Retina (tissue), 1 donor: Measurements from ENCODE around the gene ZWILCH.
"Not testable (repeated sequence)": the region's sequence is repeated elsewhere in the genome, so short reads cannot be mapped to it uniquely, and the experiment has no call there.

Experiments used
- DNase-seq: peaks from one replicate; pipeline ENCODE4 v3.0.0-alpha.2; 2016

ZWILCH gene

GRCh38 chr15:66489179-66489791 is 15.8 kb upstream of the ZWILCH start:
- no peak for DNase-seq

- no peak for DNase-seq
Observed at GRCh38 chr15:66491846-66492245, 13.3 kb upstream of the ZWILCH start.

DNA sequence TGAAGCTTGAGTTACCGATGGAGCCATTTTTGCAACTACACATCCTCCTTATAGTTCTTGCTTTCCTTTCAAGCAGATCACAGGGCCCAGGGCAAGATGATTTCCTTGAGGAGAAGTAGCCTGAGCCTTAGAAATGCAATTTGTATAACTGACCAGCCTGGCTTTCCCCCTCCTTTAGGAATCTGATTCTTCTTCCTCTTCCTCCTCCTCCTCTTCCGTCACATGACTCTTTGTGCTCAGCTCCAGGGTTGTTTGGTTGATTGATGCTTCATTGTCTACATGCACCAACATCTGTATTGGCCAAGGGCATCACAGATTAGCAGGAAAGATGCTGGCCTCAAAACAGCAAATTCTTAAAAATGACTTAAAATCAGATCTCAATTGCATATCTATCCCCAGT is 10.9 kb upstream of the ZWILCH start:
- DNase-seq = no peak

- no peak for DNase-seq
Observed at GRCh38 chr15:66496951-66497501, 8.1 kb upstream of the ZWILCH start.

GRCh38 chr15:66497502-66498455 is 7.3 kb upstream of the ZWILCH start, which contains the start of gene SNAPC5:
Gene SNAPC5, minus strand, starts transcription at chr15:66497762. Its CDS starts 31 bp downstream, at chr15:66497731.
- DNase-seq = peak; percentile 97

GRCh38 chr15:66498501-66499386 is 6.4 kb upstream of the ZWILCH start:
- no peak for DNase-seq

GRCh38 chr15:66500346-66500745 is 4.8 kb upstream of the ZWILCH start:
- not testable (repeated sequence) for DNase-seq

DNA sequence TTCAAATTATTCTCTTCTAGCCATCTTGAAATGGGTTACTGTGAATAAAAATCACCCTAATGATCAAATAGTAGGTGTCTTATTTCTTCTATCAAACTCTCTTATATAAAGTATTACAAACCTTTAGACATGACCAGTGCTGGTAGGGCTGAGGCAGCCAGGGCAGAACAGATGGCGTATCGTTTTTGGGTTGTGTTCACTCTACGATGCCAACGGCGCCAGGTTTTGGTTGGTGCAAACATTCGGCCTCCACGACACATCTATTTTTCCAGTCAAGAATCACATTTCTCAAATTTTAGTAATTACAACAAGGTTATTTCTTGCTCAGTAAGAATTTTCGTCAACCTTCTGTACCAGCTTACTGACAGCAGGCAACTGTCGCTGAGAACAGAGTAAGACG is 2.6 kb upstream of the ZWILCH start:
- no peak for DNase-seq

GRCh38 chr15:66503041-66503648 is 2.0 kb upstream of the ZWILCH start:
- not testable (repeated sequence) for DNase-seq

DNA sequence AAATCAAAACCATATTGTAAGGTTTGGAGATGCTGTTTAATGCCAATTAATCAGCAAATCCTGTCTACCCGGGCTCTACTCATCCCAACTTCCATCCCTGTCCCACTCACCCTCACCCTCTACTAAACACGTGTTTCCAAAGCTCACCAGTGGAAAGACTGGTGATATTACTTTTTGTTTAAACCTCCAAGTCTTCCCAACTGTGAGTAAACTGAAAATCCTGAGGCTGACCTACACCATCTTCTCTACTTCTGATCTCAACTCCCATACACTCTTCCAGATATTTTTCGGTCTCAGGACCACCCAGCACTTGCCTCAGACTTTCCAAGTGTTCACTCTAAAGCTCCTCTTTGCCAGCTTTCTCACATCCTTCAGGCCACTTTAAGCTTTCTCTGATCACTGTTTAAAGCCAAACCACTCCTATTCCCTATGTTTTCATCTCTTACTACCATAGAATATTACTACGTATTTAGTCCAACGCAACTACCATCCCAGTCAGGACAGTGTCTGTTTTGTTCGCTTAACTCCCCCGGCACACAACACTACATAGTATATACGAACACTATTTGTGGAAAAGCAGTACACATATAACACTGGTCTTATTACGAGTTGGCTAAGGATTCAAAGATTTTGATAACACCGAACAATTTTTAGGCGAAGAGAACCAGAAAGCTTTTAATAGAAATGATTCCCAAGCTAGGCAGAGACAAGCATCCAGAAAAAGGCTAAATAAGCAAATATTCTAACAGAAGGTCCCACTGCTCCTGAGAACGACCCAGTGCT is 1.2 kb upstream of the ZWILCH start:
- no peak for DNase-seq

GRCh38 chr15:66505430-66505811 is 295 bp downstream of the ZWILCH start:
- no peak for DNase-seq

DNA sequence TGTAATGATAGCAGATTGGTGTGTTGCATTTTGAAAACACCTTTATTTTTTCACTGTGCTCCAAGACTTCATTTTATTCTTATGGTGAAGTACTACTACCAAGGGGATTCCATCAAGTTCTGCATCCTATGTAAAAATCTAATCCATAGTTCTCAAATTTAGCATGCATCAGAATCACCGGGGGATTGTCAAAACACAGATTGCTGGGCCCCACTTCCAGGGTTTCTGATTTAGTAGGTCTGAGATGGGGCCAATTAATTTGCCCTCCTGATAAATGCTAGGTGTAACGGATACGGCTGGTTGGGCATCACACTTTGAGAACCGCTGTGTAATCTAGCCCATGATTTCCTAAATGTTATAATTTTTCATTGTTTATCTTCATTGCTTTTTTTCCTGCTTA is 692 bp downstream of the ZWILCH start:
- no peak for DNase-seq

DNA sequence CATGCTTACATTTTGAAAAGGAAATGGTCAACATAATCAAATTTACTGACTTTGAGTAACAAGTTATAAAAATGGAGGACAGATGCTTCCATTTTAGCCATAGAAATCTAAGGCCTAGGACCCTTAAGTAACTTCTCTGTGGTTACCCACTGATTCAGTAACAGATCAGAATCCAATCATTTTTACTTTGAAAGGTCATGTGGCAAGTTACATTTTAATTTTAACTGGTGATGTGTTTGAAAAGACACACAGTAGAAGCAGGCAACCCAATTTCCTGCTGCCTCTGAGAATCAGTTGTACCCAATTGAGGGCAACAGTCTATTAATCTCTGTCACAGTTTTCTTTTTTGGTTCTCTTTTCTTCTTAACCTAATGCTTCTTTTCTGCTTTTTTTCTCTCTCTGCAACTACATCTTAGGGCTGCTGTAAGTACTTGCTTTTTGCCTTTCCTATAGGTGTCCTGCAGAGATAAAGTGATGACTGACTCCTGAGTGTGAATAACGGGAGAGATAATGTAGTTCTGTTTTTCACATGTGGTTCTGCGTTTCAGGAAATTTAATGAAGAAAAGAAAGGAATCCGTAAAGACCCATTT is 3.3 kb downstream of the ZWILCH start:
- no peak for DNase-seq

DNA sequence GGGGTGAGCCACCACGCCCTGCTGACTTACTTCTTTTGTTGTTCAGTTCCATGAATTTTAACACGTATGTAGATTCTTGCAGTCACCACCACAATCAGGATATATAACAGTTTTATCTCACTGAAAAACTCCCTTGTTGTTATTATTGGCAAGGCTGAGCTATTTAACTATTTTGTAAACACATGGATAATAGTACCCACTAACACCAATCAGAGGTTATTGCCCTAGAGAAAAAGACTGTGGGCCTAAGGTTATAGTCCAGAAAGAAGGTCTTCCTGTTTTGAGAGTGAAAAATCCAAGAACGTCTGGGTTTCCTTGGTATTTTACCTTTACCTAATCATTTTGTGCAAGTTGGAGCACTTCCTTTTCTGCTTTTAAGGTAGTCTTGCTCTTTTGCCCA is 9.5 kb downstream of the ZWILCH start:
- no peak for DNase-seq

- DNase-seq = no peak
Observed at GRCh38 chr15:66515901-66516322, 10.8 kb downstream of the ZWILCH start.

DNA sequence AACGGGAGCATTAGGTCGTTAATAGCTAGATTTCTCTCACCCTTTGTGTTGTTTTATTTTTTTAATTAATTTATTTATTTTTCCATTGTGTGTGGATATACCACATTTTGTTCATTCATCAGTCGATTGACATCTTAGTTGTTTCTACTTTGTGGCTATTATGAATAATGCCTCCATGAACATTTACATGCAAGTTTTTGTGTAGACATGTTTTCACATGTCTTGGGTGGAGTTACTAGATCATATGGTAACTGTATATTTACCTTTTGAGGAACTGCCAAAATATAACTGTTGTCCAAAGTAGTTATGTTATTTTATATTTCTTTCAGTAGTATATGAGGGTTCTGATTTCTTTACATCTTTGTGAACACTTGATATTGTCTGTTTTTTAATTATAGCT is 18.8 kb downstream of the ZWILCH start:
- no peak for DNase-seq

- DNase-seq = no peak
Observed at GRCh38 chr15:66524838-66525237, 19.7 kb downstream of the ZWILCH start.

- DNase-seq = no peak
Observed at GRCh38 chr15:66535056-66535455, 29.9 kb downstream of the ZWILCH start.

GRCh38 chr15:66542896-66543295 is 37.8 kb downstream of the ZWILCH start:
- no peak for DNase-seq

DNA sequence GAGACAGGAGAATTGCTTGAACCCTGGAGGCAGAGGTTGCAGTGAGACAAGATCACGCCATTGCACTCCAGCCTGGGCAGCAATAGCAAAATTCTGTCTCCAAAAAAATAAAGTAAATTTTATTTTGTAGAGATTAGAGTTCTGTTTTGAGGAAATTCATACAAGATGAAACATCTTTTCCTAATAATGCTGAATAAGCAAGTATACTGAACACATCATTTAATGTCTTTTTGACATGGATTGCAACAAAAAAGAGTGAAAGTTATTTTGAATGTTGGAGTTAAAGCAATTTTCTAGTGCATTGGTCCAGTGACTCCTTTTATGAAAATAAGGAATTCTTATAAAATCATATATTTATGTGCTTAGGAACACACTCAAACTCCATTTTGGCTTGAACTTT is 40.1 kb downstream of the ZWILCH start:
- DNase-seq = no peak

- DNase-seq = no peak
Observed at GRCh38 chr15:66555685-66556084, 50.6 kb downstream of the ZWILCH start.
